Lower leg skin (tissue), 4 donors: ENCODE measurements around the gene SLC25A31. TPM values are rescaled to one million over a fixed set of nuclear protein-coding genes. Genes with fewer than 3 reads are reported as not detected.

Experiments
- DNase-seq, 2 donors: peaks; one replicate each; pipeline ENCODE4 v3.0.0-alpha.2; 2019; ENCODE audit warnings: low spot score in 2 of 2
- H3K4me3 ChIP-seq: fragments of 200-600 bp; sonication (generic); 2 replicates; pipeline ENCODE4 v1.5.1; 2017; ENCODE audit warnings: mild to moderate bottlenecking, low read depth; ENCODE audit not compliant: poor library complexity, severe bottlenecking
- CTCF ChIP-seq, 3 donors: fragments of 450-650 bp; IDR thresholded peaks; one replicate each; pipeline ENCODE4 v1.5.1; 2016; ENCODE audit warnings: antibody characterized with exemption in 3 of 3, mild to moderate bottlenecking in 3 of 3, moderate library complexity in 2 of 3
- POLR2A ChIP-seq, 2 donors: fragments of 450-650 bp; IDR thresholded peaks; one replicate each; pipeline ENCODE4 v1.6.1; 2016 to 2017; ENCODE audit warnings: antibody characterized with exemption in 2 of 2, mild to moderate bottlenecking in 1 of 2, moderate library complexity in 1 of 2
- WGBS, 2 donors: methylation state at CpG; one replicate each; pipeline ENCODE4 v1.1.5; 2018; 5-methylcytosine and 5-hydroxymethylcytosine counted together
- intact Hi-C: fragments of 100-400 bp; cut with DNase I; formaldehyde crosslinking; loops from one replicate; pipeline ENCODE4 v1.15.0; 2023; ENCODE audit warnings: low total_unique reads
- total RNA-seq, 4 donors: library from RNA; depleted of rRNA; stranded (reverse); fragments of >200 nt; gene quantifications; one replicate each; pipeline ENCODE4 v1.1.0, GENCODE V29; 2016

The SLC25A31 gene
- total RNA-seq, 4 donors from 2014 or later = not detected

GRCh38 chr4:127737295-127737694 is 7.1 kb downstream of the SLC25A31 start:
- WGBS, 2 donors = 29 to 35% methylated on average over 4 of the region's 4 CpGs
- H3K4me3 ChIP-seq = no peak overlapping the region
- intact Hi-C loops = no loop called here
- TF ChIP-seq POLR2A (IDR thresholded peaks at IDR 0.05) (no peak), CTCF (IDR thresholded peaks at IDR 0.05) (no peak)
- no peak for DNase-seq

- DNase-seq = no peak
- no peak for TF ChIP-seq CTCF (IDR thresholded peaks at IDR 0.05)
- no peak for TF ChIP-seq POLR2A (IDR thresholded peaks at IDR 0.05)
- 89 to 97% methylated on average over 1 of the region's 1 CpG for WGBS, 2 donors
- no peak overlapping the region for H3K4me3 ChIP-seq
- intact Hi-C loops = no loop called here
These were observed 11.0 kb downstream of the SLC25A31 start for GRCh38 chr4:127741247-127741646.

GRCh38 chr4:127747883-127748282 is 17.7 kb downstream of the SLC25A31 start:
- TF ChIP-seq CTCF (IDR thresholded peaks at IDR 0.05) (no peak), POLR2A (IDR thresholded peaks at IDR 0.05) (no peak)
- intact Hi-C loops = no loop called here
- 82 to 90% methylated on average over 4 of the region's 4 CpGs for WGBS, 2 donors
- no peak for DNase-seq
- no peak overlapping the region for H3K4me3 ChIP-seq

GRCh38 chr4:127748957-127749356 is 18.8 kb downstream of the SLC25A31 start:
- H3K4me3 ChIP-seq = no peak overlapping the region
- intact Hi-C loops = no loop called here
- DNase-seq = no peak
- TF ChIP-seq CTCF (IDR thresholded peaks at IDR 0.05) (no peak), POLR2A (IDR thresholded peaks at IDR 0.05) (no peak)
- 89 to 92% methylated on average over 2 of the region's 2 CpGs for WGBS, 2 donors

GRCh38 chr4:127756906-127757305 is 26.7 kb downstream of the SLC25A31 start:
- intact Hi-C loops = no loop called here
- no peak for DNase-seq
- TF ChIP-seq CTCF (IDR thresholded peaks at IDR 0.05) (no peak), POLR2A (IDR thresholded peaks at IDR 0.05) (no peak)
- WGBS, 2 donors = 80 to 90% methylated on average over 2 of the region's 2 CpGs
- H3K4me3 ChIP-seq = no peak overlapping the region

- intact Hi-C loops = no loop called here
- WGBS, 2 donors = 81 to 89% methylated on average over 2 of the region's 2 CpGs
- no peak overlapping the region for H3K4me3 ChIP-seq
- no peak for TF ChIP-seq POLR2A (IDR thresholded peaks at IDR 0.05)
- no peak for TF ChIP-seq CTCF (IDR thresholded peaks at IDR 0.05)
- no peak for DNase-seq
These were observed 29.1 kb downstream of the SLC25A31 start for GRCh38 chr4:127759228-127759820.
